WTC11 (cell line): Measurements from ENCODE around the gene EPN1. TPM values are rescaled to one million over a fixed set of nuclear protein-coding genes. Genes with fewer than 3 reads are reported as not detected.
A peak's percentile ranks its signal among the peaks of the same experiment; 100 is the strongest.

Source experiments
- ATAC-seq: fragments of 200-7000 bp; cut with Tn5 transposase; 2 replicates; pipeline ENCODE4 v1.10.0; 2021; ENCODE audit warnings: mild to moderate bottlenecking, moderate library complexity
- CTCF ChIA-PET: fragments of 300-600 bp; sonication (Branson Sonifier 250); formaldehyde crosslinking; loops from one replicate; lab custom pipeline; 2021; ENCODE audit warnings: antibody characterized with exemption; lab: Charles Lee
- POLR2A ChIA-PET: fragments of 350-600 bp; sonication (Branson Sonifier 250); formaldehyde crosslinking; loops from one replicate; lab custom pipeline; 2021; ENCODE audit warnings: antibody characterized with exemption; lab: Charles Lee
- DNase-seq: peaks from one replicate; pipeline ENCODE4 v3.0.0; 2021; ENCODE audit warnings: low spot score
- H3K27ac Mint-ChIP-seq: 2 replicates; pipeline ENCODE4 v1.8.0; 2021; ENCODE audit warnings: mixed read lengths
- H3K27me3 Mint-ChIP-seq: 2 replicates; pipeline ENCODE4 v1.8.0; 2021; ENCODE audit warnings: low read depth, mild to moderate bottlenecking, moderate library complexity, mixed read lengths
- H3K36me3 Mint-ChIP-seq: 2 replicates; pipeline ENCODE4 v1.8.0; 2021; ENCODE audit warnings: mixed read lengths
- H3K4me1 Mint-ChIP-seq: 2 replicates; pipeline ENCODE4 v1.8.0; 2022; ENCODE audit warnings: mixed read lengths
- H3K4me3 Mint-ChIP-seq: 2 replicates; pipeline ENCODE4 v1.8.0; 2021; ENCODE audit warnings: mild to moderate bottlenecking, moderate library complexity, mixed read lengths
- H3K9me3 Mint-ChIP-seq: 2 replicates; pipeline ENCODE4 v1.8.0; 2021; ENCODE audit warnings: mixed read lengths
- ATF1 ChIP-seq: sonication (generic); formaldehyde crosslinking; IDR thresholded peaks from 2 replicates; pipeline ENCODE4 v1.8.1; 2023; ENCODE audit warnings: mild to moderate bottlenecking, moderate library complexity, missing genetic modification reagents
- EMX1 ChIP-seq: fragments of 250-450 bp; sonication (Bioruptor Pico); IDR thresholded peaks from 2 replicates; pipeline ENCODE4 v1.8.0; 2021; ENCODE audit warnings: mild to moderate bottlenecking
- FOXJ3 ChIP-seq: sonication (generic); formaldehyde crosslinking; IDR thresholded peaks from 2 replicates; pipeline ENCODE4 v1.9.0; 2021; ENCODE audit warnings: missing genetic modification reagents, mild to moderate bottlenecking, borderline replicate concordance
- ZNF416 ChIP-seq: fragments of 250-450 bp; sonication (Bioruptor Pico); IDR thresholded peaks from 2 replicates; pipeline ENCODE4 v1.9.0; 2021; ENCODE audit warnings: mild to moderate bottlenecking, inconsistent platforms
- total RNA-seq: library from RNA; stranded (reverse); gene quantifications from 3 replicates; pipeline ENCODE4 v1.2.3, GENCODE V29; 2021
- TF ChIP-seq, protein P1 (sequence below): sonication (generic); formaldehyde crosslinking; IDR thresholded peaks from 2 replicates; pipeline ENCODE4 v1.8.1; 2023; ENCODE audit warnings: mild to moderate bottlenecking, missing genetic modification reagents, borderline replicate concordance
- TF ChIP-seq, protein P2 (sequence below): sonication (generic); formaldehyde crosslinking; IDR thresholded peaks from 2 replicates; pipeline ENCODE4 v1.8.0; 2022; ENCODE audit warnings: missing genetic modification reagents
- TF ChIP-seq, protein P3 (sequence below): sonication (generic); formaldehyde crosslinking; IDR thresholded peaks from 2 replicates; pipeline ENCODE4 v1.8.0; 2022; ENCODE audit warnings: mild to moderate bottlenecking, missing genetic modification reagents
- TF ChIP-seq, protein P4 (sequence below): sonication (generic); formaldehyde crosslinking; IDR thresholded peaks from 2 replicates; pipeline ENCODE4 v1.8.1; 2022; ENCODE audit warnings: mild to moderate bottlenecking, missing genetic modification reagents, moderate library complexity, borderline replicate concordance
- TF ChIP-seq, protein P5 (sequence below): fragments of 250-450 bp; sonication (Bioruptor Pico); IDR thresholded peaks from 2 replicates; pipeline ENCODE4 v1.8.0; 2021; ENCODE audit warnings: mild to moderate bottlenecking

EPN1 gene
- total RNA-seq, 1 experiment from 2014 or later: 234 TPM

DNA sequence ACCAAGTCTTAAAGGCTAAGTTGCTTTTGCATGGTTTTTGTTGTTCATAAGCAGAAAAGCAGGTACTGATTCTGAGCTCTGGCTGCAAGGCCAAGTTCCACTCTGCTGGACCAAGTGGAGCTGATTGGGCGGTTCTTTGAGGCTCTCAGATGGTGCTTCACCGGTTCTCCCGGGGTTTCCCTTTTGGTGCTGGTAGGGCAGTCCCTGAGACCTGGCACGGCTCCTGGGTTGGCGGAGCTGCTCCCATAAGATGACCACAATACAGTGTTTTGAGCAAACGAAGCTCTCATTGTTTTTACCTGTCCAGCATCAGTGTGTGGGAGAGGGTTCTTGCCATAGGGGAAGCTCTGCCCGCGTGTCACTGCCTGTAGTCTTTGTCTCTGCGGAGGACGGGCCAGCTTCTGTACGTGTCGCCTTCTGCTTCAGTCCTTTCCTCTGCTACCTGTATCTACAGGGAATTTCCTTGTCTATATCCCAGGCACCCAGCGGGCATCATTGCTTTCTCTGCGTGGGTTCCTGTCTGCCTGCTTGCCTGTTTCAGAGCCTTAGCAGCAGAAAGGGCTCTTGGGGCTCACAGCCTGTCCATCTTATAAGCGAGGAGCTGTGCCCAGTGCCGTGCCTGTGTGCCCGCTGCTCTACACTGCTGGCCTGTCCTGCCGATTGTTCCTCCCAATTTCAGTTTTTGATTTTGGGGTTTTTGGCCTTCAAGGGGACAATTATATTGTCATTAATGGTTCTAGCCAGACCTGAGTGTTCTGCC lies 17.9 kb upstream of the EPN1 start (continued):
- TF ChIP-seq, protein P1, sequence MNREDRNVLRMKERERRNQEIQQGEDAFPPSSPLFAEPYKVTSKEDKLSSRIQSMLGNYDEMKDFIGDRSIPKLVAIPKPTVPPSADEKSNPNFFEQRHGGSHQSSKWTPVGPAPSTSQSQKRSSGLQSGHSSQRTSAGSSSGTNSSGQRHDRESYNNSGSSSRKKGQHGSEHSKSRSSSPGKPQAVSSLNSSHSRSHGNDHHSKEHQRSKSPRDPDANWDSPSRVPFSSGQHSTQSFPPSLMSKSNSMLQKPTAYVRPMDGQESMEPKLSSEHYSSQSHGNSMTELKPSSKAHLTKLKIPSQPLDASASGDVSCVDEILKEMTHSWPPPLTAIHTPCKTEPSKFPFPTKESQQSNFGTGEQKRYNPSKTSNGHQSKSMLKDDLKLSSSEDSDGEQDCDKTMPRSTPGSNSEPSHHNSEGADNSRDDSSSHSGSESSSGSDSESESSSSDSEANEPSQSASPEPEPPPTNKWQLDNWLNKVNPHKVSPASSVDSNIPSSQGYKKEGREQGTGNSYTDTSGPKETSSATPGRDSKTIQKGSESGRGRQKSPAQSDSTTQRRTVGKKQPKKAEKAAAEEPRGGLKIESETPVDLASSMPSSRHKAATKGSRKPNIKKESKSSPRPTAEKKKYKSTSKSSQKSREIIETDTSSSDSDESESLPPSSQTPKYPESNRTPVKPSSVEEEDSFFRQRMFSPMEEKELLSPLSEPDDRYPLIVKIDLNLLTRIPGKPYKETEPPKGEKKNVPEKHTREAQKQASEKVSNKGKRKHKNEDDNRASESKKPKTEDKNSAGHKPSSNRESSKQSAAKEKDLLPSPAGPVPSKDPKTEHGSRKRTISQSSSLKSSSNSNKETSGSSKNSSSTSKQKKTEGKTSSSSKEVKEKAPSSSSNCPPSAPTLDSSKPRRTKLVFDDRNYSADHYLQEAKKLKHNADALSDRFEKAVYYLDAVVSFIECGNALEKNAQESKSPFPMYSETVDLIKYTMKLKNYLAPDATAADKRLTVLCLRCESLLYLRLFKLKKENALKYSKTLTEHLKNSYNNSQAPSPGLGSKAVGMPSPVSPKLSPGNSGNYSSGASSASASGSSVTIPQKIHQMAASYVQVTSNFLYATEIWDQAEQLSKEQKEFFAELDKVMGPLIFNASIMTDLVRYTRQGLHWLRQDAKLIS (CRISPR knock-in tag): no peak
- TF ChIP-seq EMX1 (no peak), FOXJ3 (CRISPR knock-in tag) (no peak), ATF1 (CRISPR knock-in tag) (no peak)
- TF ChIP-seq, protein P2, sequence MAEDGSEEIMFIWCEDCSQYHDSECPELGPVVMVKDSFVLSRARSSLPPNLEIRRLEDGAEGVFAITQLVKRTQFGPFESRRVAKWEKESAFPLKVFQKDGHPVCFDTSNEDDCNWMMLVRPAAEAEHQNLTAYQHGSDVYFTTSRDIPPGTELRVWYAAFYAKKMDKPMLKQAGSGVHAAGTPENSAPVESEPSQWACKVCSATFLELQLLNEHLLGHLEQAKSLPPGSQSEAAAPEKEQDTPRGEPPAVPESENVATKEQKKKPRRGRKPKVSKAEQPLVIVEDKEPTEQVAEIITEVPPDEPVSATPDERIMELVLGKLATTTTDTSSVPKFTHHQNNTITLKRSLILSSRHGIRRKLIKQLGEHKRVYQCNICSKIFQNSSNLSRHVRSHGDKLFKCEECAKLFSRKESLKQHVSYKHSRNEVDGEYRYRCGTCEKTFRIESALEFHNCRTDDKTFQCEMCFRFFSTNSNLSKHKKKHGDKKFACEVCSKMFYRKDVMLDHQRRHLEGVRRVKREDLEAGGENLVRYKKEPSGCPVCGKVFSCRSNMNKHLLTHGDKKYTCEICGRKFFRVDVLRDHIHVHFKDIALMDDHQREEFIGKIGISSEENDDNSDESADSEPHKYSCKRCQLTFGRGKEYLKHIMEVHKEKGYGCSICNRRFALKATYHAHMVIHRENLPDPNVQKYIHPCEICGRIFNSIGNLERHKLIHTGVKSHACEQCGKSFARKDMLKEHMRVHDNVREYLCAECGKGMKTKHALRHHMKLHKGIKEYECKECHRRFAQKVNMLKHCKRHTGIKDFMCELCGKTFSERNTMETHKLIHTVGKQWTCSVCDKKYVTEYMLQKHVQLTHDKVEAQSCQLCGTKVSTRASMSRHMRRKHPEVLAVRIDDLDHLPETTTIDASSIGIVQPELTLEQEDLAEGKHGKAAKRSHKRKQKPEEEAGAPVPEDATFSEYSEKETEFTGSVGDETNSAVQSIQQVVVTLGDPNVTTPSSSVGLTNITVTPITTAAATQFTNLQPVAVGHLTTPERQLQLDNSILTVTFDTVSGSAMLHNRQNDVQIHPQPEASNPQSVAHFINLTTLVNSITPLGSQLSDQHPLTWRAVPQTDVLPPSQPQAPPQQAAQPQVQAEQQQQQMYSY (CRISPR knock-in tag): no peak

DNA sequence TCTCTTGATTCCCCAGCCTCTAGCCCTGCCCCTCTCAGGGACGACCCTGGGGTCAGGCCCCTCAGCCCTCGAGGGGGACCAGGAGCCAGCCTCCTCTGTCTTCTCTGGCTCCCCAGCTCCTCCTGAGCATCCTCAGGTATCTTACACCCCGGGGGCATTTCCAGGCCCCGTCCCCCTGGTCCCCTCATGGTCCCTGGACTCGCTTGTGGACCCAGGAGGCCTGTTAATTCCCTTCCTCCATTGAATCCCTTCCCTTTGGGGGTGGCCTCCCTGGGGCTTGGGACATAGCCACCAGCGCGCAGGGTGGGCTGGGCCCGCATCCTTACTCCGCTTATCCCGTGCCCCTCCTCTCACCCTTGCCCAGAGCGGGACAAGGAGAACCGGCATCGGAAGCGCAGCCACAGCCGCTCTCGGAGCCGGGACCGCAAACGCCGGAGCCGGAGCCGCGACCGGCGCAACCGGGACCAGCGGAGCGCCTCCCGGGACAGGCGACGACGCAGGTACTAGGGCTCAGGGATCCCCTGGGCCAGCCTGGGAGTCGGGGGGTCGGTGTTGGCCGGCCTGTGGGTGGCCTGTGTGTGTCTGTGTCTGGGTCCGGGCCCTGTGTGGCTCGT lies 16.1 kb upstream of the EPN1 start:
- H3K4me1 Mint-ChIP-seq: peaks cover 31% of the 10 kb centered on the region
- ATAC-seq (no peak), DNase-seq (no peak)
- POLR2A ChIA-PET: no interaction called here
- CTCF ChIA-PET: interaction anchor here (1.5 to 3.3 kb wide), 2 partner anchors 12 to 27 kb away, joined by 4 to 33 read pairs; no protein-coding TSS in a partner anchor
- peaks cover 3% of the 10 kb centered on the region; the same call in 1 of the 2 replicates for H3K27me3 Mint-ChIP-seq
- H3K4me3 Mint-ChIP-seq: no peak overlapping the region
- H3K9me3 Mint-ChIP-seq: no peaks in the 10 kb centered on the region
- peaks cover 41% of the 10 kb centered on the region for H3K36me3 Mint-ChIP-seq
- TF ChIP-seq, protein P3, sequence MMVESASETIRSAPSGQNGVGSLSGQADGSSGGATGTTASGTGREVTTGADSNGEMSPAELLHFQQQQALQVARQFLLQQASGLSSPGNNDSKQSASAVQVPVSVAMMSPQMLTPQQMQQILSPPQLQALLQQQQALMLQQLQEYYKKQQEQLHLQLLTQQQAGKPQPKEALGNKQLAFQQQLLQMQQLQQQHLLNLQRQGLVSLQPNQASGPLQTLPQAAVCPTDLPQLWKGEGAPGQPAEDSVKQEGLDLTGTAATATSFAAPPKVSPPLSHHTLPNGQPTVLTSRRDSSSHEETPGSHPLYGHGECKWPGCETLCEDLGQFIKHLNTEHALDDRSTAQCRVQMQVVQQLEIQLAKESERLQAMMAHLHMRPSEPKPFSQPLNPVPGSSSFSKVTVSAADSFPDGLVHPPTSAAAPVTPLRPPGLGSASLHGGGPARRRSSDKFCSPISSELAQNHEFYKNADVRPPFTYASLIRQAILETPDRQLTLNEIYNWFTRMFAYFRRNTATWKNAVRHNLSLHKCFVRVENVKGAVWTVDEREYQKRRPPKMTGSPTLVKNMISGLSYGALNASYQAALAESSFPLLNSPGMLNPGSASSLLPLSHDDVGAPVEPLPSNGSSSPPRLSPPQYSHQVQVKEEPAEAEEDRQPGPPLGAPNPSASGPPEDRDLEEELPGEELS (CRISPR knock-in tag): no peak
- TF ChIP-seq, protein P4, sequence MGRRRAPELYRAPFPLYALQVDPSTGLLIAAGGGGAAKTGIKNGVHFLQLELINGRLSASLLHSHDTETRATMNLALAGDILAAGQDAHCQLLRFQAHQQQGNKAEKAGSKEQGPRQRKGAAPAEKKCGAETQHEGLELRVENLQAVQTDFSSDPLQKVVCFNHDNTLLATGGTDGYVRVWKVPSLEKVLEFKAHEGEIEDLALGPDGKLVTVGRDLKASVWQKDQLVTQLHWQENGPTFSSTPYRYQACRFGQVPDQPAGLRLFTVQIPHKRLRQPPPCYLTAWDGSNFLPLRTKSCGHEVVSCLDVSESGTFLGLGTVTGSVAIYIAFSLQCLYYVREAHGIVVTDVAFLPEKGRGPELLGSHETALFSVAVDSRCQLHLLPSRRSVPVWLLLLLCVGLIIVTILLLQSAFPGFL (CRISPR knock-in tag): no peak
- TF ChIP-seq ZNF416 (CRISPR knock-in tag): no peak
- TF ChIP-seq, protein P5, sequence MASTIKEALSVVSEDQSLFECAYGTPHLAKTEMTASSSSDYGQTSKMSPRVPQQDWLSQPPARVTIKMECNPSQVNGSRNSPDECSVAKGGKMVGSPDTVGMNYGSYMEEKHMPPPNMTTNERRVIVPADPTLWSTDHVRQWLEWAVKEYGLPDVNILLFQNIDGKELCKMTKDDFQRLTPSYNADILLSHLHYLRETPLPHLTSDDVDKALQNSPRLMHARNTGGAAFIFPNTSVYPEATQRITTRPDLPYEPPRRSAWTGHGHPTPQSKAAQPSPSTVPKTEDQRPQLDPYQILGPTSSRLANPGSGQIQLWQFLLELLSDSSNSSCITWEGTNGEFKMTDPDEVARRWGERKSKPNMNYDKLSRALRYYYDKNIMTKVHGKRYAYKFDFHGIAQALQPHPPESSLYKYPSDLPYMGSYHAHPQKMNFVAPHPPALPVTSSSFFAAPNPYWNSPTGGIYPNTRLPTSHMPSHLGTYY (CRISPR knock-in tag): no peak
- H3K27ac Mint-ChIP-seq: peak overlapping the region; percentile 84; the same call in 1 of the 2 replicates
